ENCODE results near the gene GP1BB.

DNA sequence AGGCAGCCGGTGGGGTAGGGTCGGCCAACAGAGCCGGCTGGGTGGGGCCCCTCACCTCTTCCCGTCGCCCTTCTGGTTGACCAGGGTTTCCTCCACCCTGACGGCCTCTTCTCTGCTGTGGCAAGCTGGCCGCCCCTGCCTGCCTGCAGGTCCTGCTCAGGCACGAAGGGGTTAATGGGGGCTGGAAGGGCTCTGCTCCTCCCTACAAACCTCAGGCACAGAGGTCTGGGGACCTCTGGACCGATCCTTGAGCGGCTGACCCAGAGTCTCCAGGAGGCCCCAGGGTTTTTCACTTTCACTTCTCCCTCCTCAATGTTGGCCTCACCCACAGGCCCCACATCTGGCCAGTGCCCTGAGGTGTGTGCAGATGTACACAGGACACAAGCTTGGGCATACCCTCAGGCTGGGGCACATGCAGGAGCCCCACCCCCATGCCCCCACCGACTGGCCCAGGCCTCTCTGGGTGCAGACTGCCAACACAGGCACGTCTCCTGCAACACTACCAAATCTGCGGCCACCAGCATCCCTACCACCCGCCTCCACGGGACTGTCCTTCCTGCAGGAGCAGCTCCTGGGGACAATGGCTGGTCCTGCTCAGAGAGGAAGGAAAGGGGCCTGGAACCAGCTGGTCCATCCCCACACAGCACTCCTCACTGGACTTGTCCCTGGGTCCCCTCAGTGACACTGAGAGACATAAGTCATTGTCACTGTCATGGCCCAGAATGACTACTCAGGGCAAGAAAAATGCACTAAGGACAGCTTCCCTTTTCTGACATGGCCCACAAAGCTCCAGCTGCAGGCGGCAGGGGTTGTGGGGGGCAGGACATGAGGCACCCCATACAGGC lies 34.0 kb downstream of the GP1BB start:
- TF ChIP-seq EP300 (IDR thresholded peaks at IDR 0.05): no peak
- no peak for TF ChIP-seq POLR2A (IDR thresholded peaks at IDR 0.05)
